ES-I3 (cell line): ENCODE results near the gene NOP56.
"Not testable (repeated sequence)": the region's sequence is repeated elsewhere in the genome, so short reads cannot be mapped to it uniquely, and the experiment has no call there.

ENCODE experiments used
- H3K36me3 ChIP-seq: 2 replicates; pipeline ENCODE4 v1.6.1; 2013; ENCODE audit warnings: mild to moderate bottlenecking, low read length, control low read depth, moderate library complexity; ENCODE audit not compliant: insufficient read depth
- H3K4me1 ChIP-seq: 2 replicates; pipeline ENCODE4 v1.6.1; 2013; ENCODE audit warnings: mild to moderate bottlenecking, control low read depth, low read length; ENCODE audit not compliant: insufficient read depth
- H3K9ac ChIP-seq: 2 replicates; pipeline ENCODE4 v1.6.1; 2013; ENCODE audit warnings: low read depth, mild to moderate bottlenecking, low read length, moderate library complexity
- H3K9me3 ChIP-seq: 2 replicates; pipeline ENCODE4 v1.6.1; 2013; ENCODE audit warnings: mild to moderate bottlenecking, low read length, moderate library complexity; ENCODE audit not compliant: control insufficient read depth, insufficient read depth

The NOP56 gene

DNA sequence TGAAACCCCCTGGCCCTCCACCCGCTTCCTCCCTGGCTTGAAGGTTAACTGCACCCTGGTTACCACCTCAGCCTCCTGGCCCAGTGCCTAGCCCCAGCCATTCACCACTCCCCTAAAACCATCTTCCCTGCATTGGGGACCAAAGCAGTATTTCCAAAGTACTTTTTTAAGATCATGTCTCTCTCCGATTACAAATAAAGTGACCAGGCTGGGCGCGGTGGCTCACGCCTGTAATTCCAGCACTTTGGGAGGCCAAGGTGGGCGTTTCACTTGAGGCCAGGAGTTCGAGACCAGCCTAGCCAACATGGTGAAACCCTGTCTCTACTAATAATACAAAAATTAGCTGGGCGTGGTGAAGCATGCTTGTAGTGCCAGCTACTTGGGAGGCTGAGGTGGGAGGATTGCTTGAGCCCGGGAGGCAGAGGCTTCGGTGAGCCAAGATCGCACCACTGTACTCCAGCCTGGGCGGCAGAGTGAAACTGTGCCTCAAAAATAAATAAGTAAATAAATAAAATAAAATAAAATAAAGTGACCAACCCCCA, 43.6 kb downstream of the NOP56 start:
- H3K9ac ChIP-seq, H3K9me3 ChIP-seq, H3K36me3 ChIP-seq: not testable (repeated sequence)
- peaks cover 17% of the 10 kb centered on the region for H3K4me1 ChIP-seq

DNA sequence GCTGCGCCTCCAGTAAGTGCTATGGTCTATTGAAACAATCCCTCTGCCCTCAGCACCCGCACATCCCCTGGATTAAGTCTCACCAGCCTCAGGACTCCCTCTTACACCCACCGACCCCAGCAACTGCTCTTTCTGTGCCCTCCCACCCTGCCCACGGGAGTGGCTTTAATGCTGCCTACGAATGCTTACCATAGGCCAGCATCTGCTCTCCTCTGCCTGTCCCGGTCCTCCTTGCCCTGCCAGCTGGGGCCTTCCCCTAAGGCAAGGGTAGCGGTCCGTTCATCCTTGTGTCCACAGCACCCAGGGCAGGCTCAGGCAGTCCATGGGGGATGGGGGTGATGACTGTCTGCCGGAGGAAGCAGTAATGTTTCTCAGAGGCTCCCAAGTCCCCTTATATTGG, 44.2 kb downstream of the NOP56 start:
- Histone ChIP-seq H3K36me3 (no peaks in the 10 kb centered on the region), H3K9me3 (no peaks in the 10 kb centered on the region), H3K4me1 (peaks cover 23% of the 10 kb centered on the region), H3K9ac (no peak overlapping the region)

DNA sequence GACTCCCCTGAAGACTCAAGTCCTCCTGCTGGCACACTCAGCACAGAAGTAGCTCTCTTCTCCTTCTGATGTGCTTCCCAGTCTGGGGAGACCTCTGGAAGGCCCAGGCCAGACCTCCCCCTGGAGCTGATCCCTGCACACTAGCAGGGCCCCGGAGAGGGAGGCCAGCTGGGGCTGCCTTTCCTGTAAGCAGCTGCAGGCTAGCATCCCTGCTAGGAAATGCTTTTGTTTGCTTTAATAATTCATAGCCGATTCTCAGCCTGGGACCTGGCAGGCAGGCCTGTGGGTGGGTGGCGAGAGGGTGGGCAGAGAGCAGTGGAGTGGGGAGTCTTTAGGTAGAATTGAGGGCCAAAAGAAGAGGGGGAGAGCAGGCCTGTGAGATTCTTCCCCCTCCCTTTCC, 45.3 kb downstream of the NOP56 start:
- Histone ChIP-seq H3K9ac (no peak overlapping the region), H3K4me1 (peaks cover 27% of the 10 kb centered on the region)

DNA sequence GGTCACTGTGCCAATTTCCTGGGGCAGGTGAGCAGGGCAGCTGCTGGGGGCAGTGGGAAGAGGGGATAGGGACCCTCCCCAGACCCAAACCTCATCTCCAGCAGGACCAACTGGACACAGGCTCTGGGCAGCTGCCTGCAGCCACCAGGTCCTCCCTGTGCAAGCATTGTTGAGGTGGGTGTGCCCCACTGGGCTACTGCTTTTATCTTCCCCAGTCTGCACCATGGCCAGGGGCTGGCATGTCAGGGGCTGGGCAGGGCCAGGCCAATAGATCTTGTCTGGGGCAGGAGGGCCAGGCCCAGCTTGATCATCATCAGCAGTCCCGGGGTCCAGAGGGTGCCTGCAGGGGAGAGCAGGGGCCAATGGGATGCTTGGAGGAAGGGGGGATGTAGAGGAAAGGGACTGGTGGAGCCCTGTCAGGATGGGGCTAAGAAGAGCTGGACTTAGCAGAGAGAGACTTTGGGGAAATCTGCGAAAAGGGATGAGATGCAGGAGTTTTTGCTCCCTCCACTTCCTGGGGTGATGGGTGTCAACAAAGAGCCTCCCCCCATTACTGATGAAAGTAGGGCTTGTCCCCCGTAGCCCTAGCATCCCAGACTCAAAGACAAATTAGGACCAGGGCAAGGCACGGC, 45.9 kb downstream of the NOP56 start:
- no peaks in the 10 kb centered on the region for H3K36me3 ChIP-seq
- peaks cover 27% of the 10 kb centered on the region for H3K4me1 ChIP-seq
- H3K9ac ChIP-seq: no peak overlapping the region
- H3K9me3 ChIP-seq: no peaks in the 10 kb centered on the region

More for the DNA sequence above, 45.3 kb downstream of the NOP56 start:
- Histone ChIP-seq H3K9me3 (no peaks in the 10 kb centered on the region), H3K36me3 (no peaks in the 10 kb centered on the region)

DNA sequence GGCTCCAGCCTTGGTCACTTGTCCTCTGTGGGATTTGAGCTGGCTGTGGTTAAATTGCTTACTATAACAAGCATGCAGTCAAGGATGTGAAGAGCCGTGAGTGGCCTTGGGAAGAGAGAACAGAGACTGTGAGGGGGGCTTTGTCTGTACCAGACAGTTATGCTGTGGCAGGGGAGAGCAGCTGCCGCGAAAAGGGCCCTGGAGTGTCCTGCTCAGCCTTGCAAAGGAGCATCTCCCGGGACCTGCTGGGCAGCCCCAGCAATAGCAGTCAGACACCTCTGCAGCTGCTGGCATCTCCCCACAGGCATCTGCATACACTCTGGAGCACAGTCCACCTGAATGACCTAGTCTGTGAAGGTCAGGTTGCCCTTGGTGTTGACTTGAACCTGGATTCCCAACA, 46.5 kb downstream of the NOP56 start:
- no peaks in the 10 kb centered on the region for H3K36me3 ChIP-seq
- 0 out of 2 replicates have a peak, but pooled peaks cover 2% of the 10 kb centered on the region for H3K9me3 ChIP-seq
- peaks cover 27% of the 10 kb centered on the region for H3K4me1 ChIP-seq
- no peak overlapping the region for H3K9ac ChIP-seq

DNA sequence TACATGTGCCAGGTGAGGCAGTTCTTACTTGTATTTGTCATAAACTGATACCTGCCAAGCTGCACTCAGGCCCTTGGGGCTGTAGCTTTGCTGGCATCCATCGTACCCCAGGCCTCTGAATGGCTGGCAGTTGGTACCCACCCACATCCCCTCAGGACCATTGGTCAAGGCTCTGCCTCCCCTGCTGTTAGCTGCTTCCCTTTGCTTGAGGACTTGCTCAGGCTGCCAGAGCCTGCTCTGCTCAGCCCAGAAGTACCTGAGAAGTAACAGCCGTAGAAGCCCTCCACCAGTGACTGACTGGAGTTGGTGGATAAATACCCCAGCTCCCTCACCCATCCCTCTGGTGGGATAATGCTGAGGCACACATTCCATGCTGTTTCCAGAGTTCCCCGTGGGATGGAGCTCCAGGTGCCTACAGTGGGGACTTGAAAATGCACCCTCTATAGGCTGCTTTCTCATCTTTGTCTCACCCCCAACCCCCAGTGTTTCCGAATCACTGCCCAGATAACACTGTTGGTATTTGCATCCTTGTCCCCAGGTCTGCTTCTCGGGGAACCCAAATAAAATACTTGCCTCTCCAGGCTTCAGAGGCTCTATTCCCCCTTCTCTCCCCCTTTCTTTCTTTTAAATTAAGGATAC, 47.5 kb downstream of the NOP56 start:
- Histone ChIP-seq H3K4me1 (peaks cover 25% of the 10 kb centered on the region), H3K36me3 (no peaks in the 10 kb centered on the region), H3K9ac (no peak overlapping the region), H3K9me3 (0 out of 2 replicates have a peak, but pooled peaks cover 2% of the 10 kb centered on the region)

DNA sequence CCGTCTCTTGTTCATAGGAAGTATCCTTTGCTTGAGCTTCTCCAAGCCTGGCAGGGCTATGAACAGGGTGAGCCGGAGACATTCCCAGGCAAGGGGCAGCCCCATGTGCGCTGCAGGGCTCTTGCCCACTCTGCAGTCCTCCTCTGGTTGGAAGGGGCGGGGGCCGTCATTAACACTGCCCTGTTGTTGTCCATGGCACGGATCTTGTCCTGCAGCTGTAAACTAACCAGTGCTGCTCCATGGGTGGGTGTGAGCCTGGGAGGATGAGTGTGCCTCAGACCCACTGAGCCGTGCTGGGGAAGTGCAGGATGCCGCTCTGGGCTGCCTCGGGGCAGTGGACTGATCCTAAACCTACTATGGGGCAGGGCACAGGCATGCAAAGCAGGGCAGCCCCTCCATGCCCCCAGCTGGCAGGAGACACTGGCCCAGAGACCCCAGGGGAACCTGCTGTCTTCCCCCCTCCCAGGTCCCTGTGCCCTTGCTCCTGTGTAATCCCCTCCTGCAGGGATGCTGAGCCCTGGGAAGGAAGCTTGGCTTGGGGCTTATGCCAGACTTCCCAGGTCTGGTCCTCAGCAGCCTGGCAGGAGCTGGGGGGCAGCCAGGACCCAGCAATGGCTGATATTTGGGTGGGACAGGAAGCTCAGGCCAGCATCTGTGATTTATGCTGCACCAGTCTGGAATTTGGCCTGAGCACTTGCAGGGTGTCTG, 48.6 kb downstream of the NOP56 start:
- H3K9ac ChIP-seq: no peak overlapping the region
- no peaks in the 10 kb centered on the region for H3K36me3 ChIP-seq
- H3K9me3 ChIP-seq: 0 out of 2 replicates have a peak, but pooled peaks cover 2% of the 10 kb centered on the region
- peaks cover 28% of the 10 kb centered on the region for H3K4me1 ChIP-seq

DNA sequence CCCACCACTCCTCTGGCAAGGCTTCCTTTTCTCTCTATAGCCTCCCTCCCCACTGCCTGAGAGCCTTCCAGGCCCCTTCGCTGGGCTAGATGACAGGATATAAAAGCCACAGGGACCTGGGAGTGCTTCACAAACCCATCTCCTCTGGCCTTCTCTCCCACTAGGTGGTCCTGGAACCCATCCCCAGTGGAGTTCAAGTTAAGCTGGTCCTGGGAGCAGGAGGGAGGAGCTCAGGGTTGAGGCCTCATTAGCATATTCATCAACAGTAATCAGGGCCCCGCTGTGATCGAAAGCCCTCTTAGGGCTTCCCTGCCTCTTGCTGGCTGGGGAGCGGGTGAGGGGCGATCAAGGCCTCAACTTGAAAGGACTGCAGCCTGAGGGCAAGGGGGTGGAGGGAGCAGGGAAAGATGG, 49.2 kb downstream of the NOP56 start:
- Histone ChIP-seq H3K4me1 (peaks cover 34% of the 10 kb centered on the region), H3K9me3 (0 out of 2 replicates have a peak, but pooled peaks cover 2% of the 10 kb centered on the region), H3K9ac (no peak overlapping the region; the same call in 1 of the 2 replicates), H3K36me3 (no peaks in the 10 kb centered on the region)

DNA sequence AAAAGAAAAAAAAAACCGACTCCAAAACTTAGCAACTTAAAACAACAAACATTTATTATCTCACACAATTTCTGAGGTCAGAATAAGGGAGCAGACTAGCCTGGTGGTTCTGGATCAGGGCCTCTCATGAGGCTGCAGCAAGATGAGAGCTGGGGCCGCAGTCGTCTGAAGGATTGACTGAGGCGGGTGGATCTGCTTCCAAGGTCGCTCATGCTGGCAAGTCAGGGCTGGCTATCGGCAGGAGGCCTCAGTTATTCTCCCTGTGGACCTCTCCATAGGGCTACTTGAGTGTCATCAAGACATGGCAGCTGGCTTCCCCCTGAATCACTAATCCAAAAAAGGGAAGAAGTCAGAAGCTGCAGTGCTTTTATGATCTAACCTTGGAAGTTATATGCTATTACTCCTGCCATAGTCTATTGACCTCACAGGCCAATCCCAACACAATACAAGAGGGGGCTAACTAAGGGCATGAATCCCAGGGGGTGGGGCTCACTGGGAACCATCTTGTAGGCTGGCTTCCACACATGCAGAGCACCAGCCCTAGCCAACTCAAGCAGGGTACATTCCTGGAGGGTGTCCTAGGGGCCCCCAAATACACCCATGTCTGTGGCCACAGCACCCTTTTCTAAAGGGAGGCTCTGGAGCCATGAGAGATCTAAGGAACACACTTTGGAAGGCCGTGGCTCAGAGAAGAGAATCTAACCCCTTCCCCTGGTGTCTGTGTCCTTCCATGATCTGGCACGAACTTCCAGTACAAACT, 51.5 kb downstream of the NOP56 start:
- Histone ChIP-seq H3K9me3 (0 out of 2 replicates have a peak, but pooled peaks cover 2% of the 10 kb centered on the region), H3K4me1 (peaks cover 36% of the 10 kb centered on the region), H3K36me3 (no peaks in the 10 kb centered on the region), H3K9ac (no peak overlapping the region)

DNA sequence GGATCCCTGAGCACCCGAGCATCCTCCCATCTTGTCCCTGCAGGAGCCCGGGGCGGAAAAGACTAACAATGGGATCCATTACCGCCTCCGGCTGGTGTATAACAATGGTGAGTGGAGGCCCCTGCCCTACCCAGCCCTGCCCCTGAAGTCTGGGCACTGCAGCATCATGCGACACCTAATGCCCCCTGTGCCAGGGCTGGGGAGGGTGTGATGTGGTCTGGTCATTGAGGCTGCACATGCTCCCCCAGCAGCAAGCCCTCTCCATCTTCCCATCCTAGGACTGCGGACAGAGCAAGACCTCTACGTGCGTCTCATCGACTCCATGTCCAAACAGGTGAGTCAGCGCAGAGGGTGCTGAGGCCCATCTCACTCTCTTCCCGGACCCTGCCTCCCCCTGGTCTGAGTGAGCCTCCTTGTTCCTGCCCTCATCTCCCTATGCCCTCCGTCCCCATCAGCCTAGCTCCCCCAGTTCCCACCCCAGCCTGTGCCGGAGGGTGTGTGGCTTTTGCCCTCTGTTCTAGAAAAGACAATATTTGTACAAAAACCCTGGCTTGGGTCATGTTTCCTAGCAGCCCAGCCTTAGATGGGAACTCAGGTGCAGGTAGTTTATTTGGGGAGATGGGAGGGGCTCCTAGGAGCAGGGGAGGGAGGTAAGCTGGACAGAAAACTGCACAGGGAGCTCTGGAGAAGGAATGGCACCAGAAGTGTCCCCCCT, 53.7 kb downstream of the NOP56 start:
- H3K4me1 ChIP-seq: peaks cover 43% of the 10 kb centered on the region
- H3K9me3 ChIP-seq: 0 out of 2 replicates have a peak, but pooled peaks cover 2% of the 10 kb centered on the region
- no peak overlapping the region; the same call in 1 of the 2 replicates for H3K9ac ChIP-seq
- no peaks in the 10 kb centered on the region for H3K36me3 ChIP-seq

DNA sequence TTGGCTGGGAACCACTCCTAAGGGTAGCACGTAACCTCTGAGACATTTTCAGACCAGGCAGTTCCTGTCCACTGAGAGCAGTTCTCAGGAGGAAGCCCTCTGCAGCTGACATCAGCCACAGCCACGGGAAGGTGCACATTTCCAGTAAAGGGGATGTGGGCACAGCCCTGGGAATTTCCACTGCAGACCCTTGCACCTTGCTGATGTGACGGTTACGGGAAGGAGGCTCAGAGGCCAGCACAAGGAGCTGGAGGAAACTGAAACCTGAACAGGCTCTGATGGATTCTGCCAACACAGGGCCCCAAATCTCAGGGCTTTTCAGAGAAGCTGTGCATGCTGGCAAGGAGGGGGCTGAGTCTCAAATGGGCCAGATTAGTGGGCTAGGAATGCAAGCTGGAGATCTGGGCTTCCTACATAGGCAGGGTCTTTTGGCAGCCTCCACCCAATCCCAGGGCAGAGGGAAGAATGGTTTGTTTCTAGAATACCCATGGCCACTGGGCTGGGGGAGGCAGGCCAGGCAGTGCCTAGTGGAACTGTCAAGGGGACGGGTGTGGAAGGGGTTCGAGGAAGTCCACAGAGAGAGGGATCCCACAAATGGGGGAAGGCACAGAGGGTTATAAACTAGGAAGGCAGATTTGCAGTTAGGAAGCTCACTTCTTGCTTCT, 54.4 kb downstream of the NOP56 start:
- Histone ChIP-seq H3K9ac (no peak overlapping the region), H3K36me3 (no peaks in the 10 kb centered on the region), H3K9me3 (0 out of 2 replicates have a peak, but pooled peaks cover 2% of the 10 kb centered on the region), H3K4me1 (peaks cover 37% of the 10 kb centered on the region; the same call in 1 of the 2 replicates)

DNA sequence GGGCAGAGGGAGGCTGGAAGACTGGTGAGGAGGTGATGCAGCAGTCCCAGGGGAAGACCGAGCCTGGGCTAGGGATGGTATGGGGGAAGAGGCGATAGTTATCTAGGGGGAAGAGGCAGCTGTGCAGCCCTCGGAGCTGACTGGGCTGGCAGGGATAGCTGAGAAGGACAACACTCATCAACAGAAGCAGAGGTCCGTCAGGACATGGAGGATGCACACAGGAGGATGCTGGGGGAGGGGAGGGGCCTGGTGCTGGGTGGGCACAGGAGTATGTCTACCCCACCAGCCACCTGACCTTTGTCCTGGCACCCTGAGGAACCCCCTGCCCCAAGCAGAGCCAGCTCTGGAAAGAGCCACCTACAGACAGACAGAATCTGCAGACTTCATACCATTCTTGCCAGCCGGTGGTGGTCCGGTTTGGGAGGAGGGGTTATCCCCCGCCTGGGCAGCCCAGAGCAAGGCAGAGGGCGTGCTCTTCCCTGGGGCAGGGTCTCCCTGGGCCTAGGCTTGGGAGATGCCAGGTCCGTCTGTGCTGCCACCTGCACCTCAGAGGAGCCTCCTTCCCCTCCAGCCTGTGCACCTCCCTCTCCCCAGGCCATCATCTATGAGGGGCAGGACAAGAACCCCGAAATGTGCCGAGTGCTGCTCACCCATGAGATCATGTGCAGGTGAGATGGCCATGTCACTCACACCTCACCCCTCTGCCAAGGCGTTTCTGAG, 55.1 kb downstream of the NOP56 start:
- Histone ChIP-seq H3K36me3 (no peaks in the 10 kb centered on the region), H3K9ac (no peak overlapping the region), H3K9me3 (0 out of 2 replicates have a peak, but pooled peaks cover 2% of the 10 kb centered on the region), H3K4me1 (peaks cover 33% of the 10 kb centered on the region; the same call in 1 of the 2 replicates)
